ENCODE measurements around the gene ANKRD44.

The ANKRD44 gene

GRCh38 chr2:197136452-197136851, 174.1 kb downstream of the ANKRD44 start:
- no peak for DNase-seq (ENCODE audit: low read depth, low spot score)
- H3K4me3 ChIP-seq (ENCODE audit: low read depth, low read length) = no peak overlapping the region
- in situ Hi-C loops (cut with HindIII; ENCODE audit: low sequenced_read_pairs) = no loop called here
- no peak for TF ChIP-seq CTCF (IDR thresholded peaks at IDR 0.05; ENCODE audit: low read depth, low read length)

GRCh38 chr2:197135806-197136205, 174.8 kb downstream of the ANKRD44 start:
- no peak overlapping the region for H3K4me3 ChIP-seq (ENCODE audit: low read depth, low read length)
- no peak for TF ChIP-seq CTCF (IDR thresholded peaks at IDR 0.05; ENCODE audit: low read depth, low read length)
- in situ Hi-C loops (cut with HindIII; ENCODE audit: low sequenced_read_pairs) = no loop called here
- no peak for DNase-seq (ENCODE audit: low read depth, low spot score)

GRCh38 chr2:197134206-197134605, 176.4 kb downstream of the ANKRD44 start:
- no peak for TF ChIP-seq CTCF (IDR thresholded peaks at IDR 0.05; ENCODE audit: low read depth, low read length)
- in situ Hi-C loops (cut with HindIII; ENCODE audit: low sequenced_read_pairs) = no loop called here
- no peak overlapping the region for H3K4me3 ChIP-seq (ENCODE audit: low read depth, low read length)
- no peak for DNase-seq (ENCODE audit: low read depth, low spot score)

- in situ Hi-C loops (cut with HindIII; ENCODE audit: low sequenced_read_pairs) = no loop called here
- TF ChIP-seq CTCF (IDR thresholded peaks at IDR 0.05; ENCODE audit: low read depth, low read length) = no peak
- no peak for DNase-seq (ENCODE audit: low read depth, low spot score)
- H3K4me3 ChIP-seq (ENCODE audit: low read depth, low read length) = no peak overlapping the region
Measured at GRCh38 chr2:197131558-197131855, 179.1 kb downstream of the ANKRD44 start.

GRCh38 chr2:197130318-197130717, 180.3 kb downstream of the ANKRD44 start:
- TF ChIP-seq CTCF (IDR thresholded peaks at IDR 0.05; ENCODE audit: low read depth, low read length) = no peak
- in situ Hi-C loops (cut with HindIII; ENCODE audit: low sequenced_read_pairs) = no loop called here
- DNase-seq (ENCODE audit: low read depth, low spot score) = no peak
- no peak overlapping the region for H3K4me3 ChIP-seq (ENCODE audit: low read depth, low read length)

- H3K4me3 ChIP-seq (ENCODE audit: low read depth, low read length) = no peak overlapping the region
- no peak for TF ChIP-seq CTCF (IDR thresholded peaks at IDR 0.05; ENCODE audit: low read depth, low read length)
- in situ Hi-C loops (cut with HindIII; ENCODE audit: low sequenced_read_pairs) = no loop called here
- DNase-seq (ENCODE audit: low read depth, low spot score) = no peak
Measured at GRCh38 chr2:197128897-197129296, 181.7 kb downstream of the ANKRD44 start.

GRCh38 chr2:197128126-197128525, 182.5 kb downstream of the ANKRD44 start:
- TF ChIP-seq CTCF (IDR thresholded peaks at IDR 0.05; ENCODE audit: low read depth, low read length) = no peak
- in situ Hi-C loops (cut with HindIII; ENCODE audit: low sequenced_read_pairs) = no loop called here
- H3K4me3 ChIP-seq (ENCODE audit: low read depth, low read length) = no peak overlapping the region
- no peak for DNase-seq (ENCODE audit: low read depth, low spot score)
